Neural crest cell (in vitro differentiated cells): ENCODE data around the gene ALX3. TPM values are rescaled to one million over a fixed set of nuclear protein-coding genes. Genes with fewer than 3 reads are reported as not detected.

Experiments used
- DNase-seq: peaks from one replicate; pipeline ENCODE4 v3.0.0; 2021; ENCODE audit warnings: low read depth, mixed read lengths, low spot score
- H3K27ac Mint-ChIP-seq: one replicate; pipeline ENCODE4 v1.8.0; 2021; ENCODE audit warnings: mild to moderate bottlenecking, mixed read lengths; ENCODE audit not compliant: unreplicated experiment
- H3K27me3 Mint-ChIP-seq: 2 replicates; pipeline ENCODE4 v1.8.0; 2021; ENCODE audit warnings: low read depth, mild to moderate bottlenecking, mixed read lengths
- H3K36me3 Mint-ChIP-seq: 2 replicates; pipeline ENCODE4 v1.8.0; 2021; ENCODE audit warnings: low read depth, mild to moderate bottlenecking, mixed read lengths
- H3K4me1 Mint-ChIP-seq: 2 replicates; pipeline ENCODE4 v1.8.0; 2021; ENCODE audit warnings: mixed read lengths
- H3K4me3 Mint-ChIP-seq: one replicate; pipeline ENCODE4 v1.8.0; 2021; ENCODE audit warnings: mild to moderate bottlenecking, mixed read lengths
- H3K9me3 Mint-ChIP-seq: 2 replicates; pipeline ENCODE4 v1.8.0; 2021; ENCODE audit warnings: mixed read lengths
- total RNA-seq: library from RNA; stranded (reverse); gene quantifications from 2 replicates; pipeline ENCODE4 v1.2.1, GENCODE V29; 2021
- TF ChIP-seq, protein P1 (sequence below): fragments of 200-600 bp; sonication (generic); conservative IDR thresholded peaks from 2 replicates; pipeline ENCODE4 v1.5.0; 2021; ENCODE audit warnings: antibody characterized with exemption, mild to moderate bottlenecking

ALX3 gene
- total RNA-seq, 1 donor from 2014 or later = 0.21 TPM

DNA sequence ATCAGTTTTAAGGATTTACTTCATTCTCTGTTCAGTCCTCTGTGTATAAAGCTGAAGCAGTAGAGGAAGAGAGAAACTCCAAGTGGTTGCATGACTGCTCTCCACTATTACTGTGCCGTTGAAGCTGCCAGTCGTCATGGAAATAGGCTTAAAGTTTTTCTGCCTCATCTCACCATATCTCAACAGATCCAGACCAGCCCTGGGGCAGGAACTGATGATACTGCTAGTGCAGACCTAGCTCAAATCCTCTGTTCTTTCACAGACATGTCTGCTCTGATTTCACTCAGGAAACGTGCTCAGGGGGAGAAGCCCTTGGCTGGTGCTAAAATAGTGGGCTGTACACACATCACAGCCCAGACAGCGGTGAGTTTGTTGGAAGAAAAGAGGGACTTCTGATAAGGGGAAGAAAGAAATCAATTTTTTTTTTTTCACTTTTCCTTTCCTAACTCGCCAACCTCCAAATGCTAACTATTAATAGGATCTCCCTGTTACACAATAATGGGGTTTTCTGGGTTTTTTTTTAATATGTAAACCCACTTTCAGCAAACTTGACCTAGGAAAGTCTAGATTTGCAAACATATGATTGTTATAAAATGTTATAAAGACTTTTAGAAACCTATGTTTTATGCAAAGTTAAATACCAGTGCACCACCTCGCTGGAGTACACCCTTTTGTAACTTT, 58.2 kb downstream of the ALX3 start:
- Mint-ChIP-seq H3K4me3 (no peak overlapping the region), H3K4me1 (no peaks in the 10 kb centered on the region), H3K9me3 (no peaks in the 10 kb centered on the region), H3K27ac (no peak overlapping the region), H3K36me3 (peaks cover 16% of the 10 kb centered on the region), H3K27me3 (no peaks in the 10 kb centered on the region)
- DNase-seq = no peak
- TF ChIP-seq, protein P1, sequence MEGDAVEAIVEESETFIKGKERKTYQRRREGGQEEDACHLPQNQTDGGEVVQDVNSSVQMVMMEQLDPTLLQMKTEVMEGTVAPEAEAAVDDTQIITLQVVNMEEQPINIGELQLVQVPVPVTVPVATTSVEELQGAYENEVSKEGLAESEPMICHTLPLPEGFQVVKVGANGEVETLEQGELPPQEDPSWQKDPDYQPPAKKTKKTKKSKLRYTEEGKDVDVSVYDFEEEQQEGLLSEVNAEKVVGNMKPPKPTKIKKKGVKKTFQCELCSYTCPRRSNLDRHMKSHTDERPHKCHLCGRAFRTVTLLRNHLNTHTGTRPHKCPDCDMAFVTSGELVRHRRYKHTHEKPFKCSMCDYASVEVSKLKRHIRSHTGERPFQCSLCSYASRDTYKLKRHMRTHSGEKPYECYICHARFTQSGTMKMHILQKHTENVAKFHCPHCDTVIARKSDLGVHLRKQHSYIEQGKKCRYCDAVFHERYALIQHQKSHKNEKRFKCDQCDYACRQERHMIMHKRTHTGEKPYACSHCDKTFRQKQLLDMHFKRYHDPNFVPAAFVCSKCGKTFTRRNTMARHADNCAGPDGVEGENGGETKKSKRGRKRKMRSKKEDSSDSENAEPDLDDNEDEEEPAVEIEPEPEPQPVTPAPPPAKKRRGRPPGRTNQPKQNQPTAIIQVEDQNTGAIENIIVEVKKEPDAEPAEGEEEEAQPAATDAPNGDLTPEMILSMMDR = no peak

DNA sequence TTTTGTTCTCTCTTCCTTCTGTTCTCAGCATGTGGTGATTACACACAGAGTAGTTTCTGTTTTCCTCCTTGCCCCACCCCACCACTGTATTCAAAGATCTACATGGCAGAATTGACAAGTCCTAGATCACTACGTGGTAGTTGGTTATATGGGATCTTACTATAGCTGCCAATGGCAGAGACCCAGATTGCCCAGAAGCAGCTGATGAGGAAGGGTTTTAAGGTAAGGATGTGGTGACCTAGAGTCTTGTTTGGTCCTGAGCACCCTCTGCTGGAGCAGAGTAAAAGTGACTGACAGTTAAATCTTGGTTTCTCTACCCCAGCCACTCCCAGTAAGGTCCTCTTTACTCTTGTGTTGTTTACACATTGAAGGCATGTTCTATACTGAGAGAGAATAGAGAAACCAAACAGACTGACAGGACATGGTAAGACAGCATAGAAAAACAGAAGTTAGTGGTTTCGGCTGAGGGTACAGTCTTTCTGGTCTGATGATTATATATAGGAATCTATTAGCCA, 58.9 kb downstream of the ALX3 start:
- H3K9me3 Mint-ChIP-seq = no peaks in the 10 kb centered on the region
- H3K4me3 Mint-ChIP-seq = no peak overlapping the region
- TF ChIP-seq, protein P1 = peak; percentile 65
- peaks cover 16% of the 10 kb centered on the region for H3K36me3 Mint-ChIP-seq
- no peak overlapping the region for H3K27ac Mint-ChIP-seq
- no peaks in the 10 kb centered on the region for H3K27me3 Mint-ChIP-seq
- H3K4me1 Mint-ChIP-seq = peaks cover 2% of the 10 kb centered on the region
- no peak for DNase-seq

Other genes with a start within 250 kb of the ALX3 start
- gene CSF1, start 159.8 kb downstream of the ALX3 start, total RNA-seq = 16.0 and 17.9 TPM in 2 replicates
- gene AHCYL1, start 85.9 kb downstream of the ALX3 start, total RNA-seq = 90.1 and 94.0 TPM in 2 replicates
- gene STRIP1, start 36.0 kb downstream of the ALX3 start, total RNA-seq = 69.1 and 71.0 TPM in 2 replicates
- gene UBL4B, start 41.8 kb upstream of the ALX3 start, total RNA-seq = not detected in 2 replicates
- gene SLC6A17, start 79.8 kb upstream of the ALX3 start, total RNA-seq = 0.14 TPM in 1 of 2 replicates, not detected in the other
- gene KCNC4, start 139.6 kb upstream of the ALX3 start, total RNA-seq = 4.5 and 5.9 TPM in 2 replicates